SU-DHL-6 (cell line): Measurements from ENCODE around the gene STK39.

Experiments used
- EZH2phosphoT487 ChIP-seq: fragments of 200-600 bp; sonication (generic), shearing (Covaris generic); conservative IDR thresholded peaks from 2 replicates; pipeline ENCODE4 v1.6.1; 2018; ENCODE audit warnings: mild to moderate bottlenecking, antibody characterized with exemption, low read length, moderate library complexity, mixed read lengths
- TF ChIP-seq, protein P1 (sequence below): fragments of 200-600 bp; sonication (generic); IDR thresholded peaks from one replicate; pipeline ENCODE4 v1.5.1; 2017; ENCODE audit warnings: antibody characterized with exemption, mild to moderate bottlenecking, low read length, moderate library complexity; ENCODE audit not compliant: insufficient read depth, poor library complexity, severe bottlenecking

DNA sequence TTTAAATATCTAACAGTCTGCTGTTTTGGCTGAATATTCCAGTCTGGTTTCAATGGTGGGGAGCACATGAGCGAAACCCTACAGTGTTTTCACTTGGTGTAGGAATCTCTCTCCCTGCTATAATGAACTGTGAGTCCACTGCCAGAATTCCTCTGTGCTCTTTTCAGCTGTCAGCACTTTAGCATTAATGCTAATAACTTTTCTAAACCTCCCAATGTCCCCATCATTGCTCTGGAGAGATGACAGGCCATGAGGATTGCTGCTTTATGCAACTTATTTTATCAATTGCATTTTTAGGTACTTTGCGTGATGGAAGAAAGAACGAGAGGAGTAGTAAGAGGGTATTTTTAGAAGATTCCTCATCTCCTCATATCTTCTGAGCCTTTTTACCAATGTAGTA lies 25.3 kb downstream of the STK39 start:
- no peak for TF ChIP-seq EZH2phosphoT487
- TF ChIP-seq, protein P1, sequence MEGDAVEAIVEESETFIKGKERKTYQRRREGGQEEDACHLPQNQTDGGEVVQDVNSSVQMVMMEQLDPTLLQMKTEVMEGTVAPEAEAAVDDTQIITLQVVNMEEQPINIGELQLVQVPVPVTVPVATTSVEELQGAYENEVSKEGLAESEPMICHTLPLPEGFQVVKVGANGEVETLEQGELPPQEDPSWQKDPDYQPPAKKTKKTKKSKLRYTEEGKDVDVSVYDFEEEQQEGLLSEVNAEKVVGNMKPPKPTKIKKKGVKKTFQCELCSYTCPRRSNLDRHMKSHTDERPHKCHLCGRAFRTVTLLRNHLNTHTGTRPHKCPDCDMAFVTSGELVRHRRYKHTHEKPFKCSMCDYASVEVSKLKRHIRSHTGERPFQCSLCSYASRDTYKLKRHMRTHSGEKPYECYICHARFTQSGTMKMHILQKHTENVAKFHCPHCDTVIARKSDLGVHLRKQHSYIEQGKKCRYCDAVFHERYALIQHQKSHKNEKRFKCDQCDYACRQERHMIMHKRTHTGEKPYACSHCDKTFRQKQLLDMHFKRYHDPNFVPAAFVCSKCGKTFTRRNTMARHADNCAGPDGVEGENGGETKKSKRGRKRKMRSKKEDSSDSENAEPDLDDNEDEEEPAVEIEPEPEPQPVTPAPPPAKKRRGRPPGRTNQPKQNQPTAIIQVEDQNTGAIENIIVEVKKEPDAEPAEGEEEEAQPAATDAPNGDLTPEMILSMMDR, result no peak
